HL-60 (cell line): Measurements from ENCODE around the gene MYL10.

Source experiments
- DNase-seq, 2 experiments: peaks; one replicate each; pipeline ENCODE4 v3.0.0-alpha.2; 2010 to 2020; ENCODE audit warnings: low read depth in 1 of 2, low spot score in 1 of 2
- H3K27ac ChIP-seq: fragments of 250-450 bp; sonication (Bioruptor Pico); replicated peaks from 2 replicates; pipeline ENCODE4 v1.5.1; 2020; ENCODE audit warnings: mild to moderate bottlenecking, moderate library complexity
- H3K27me3 ChIP-seq: fragments of 250-450 bp; sonication (Bioruptor Pico); 2 replicates; pipeline ENCODE4 v1.5.1; 2021; ENCODE audit warnings: mild to moderate bottlenecking, moderate library complexity; ENCODE audit not compliant: insufficient read depth, poor library complexity, severe bottlenecking
- H3K4me3 ChIP-seq: replicated peaks from 2 replicates; pipeline ENCODE4 v1.5.1; 2011; ENCODE audit warnings: mild to moderate bottlenecking, control low read depth, low read length; ENCODE audit not compliant: insufficient read depth
- CTCF ChIP-seq: IDR thresholded peaks from one replicate; pipeline ENCODE4 v1.5.1; 2011; ENCODE audit warnings: low read length, control low read depth, inconsistent platforms; ENCODE audit not compliant: insufficient read depth
- GABPA ChIP-seq: IDR thresholded peaks from 2 replicates; pipeline ENCODE4 v1.6.1; 2012; ENCODE audit warnings: low read depth
- POLR2AphosphoS5 ChIP-seq: IDR thresholded peaks from 2 replicates; pipeline ENCODE4 v1.6.1; 2012; ENCODE audit warnings: low read depth
- SPI1 ChIP-seq: IDR thresholded peaks from 2 replicates; pipeline ENCODE4 v1.6.1; 2012; ENCODE audit warnings: low read depth, mild to moderate bottlenecking, borderline replicate concordance
- TF ChIP-seq, protein P1 (sequence below): IDR thresholded peaks from 2 replicates; pipeline ENCODE4 v1.6.1; 2012; ENCODE audit warnings: low read depth; ENCODE audit not compliant: insufficient replicate concordance

The MYL10 gene

DNA sequence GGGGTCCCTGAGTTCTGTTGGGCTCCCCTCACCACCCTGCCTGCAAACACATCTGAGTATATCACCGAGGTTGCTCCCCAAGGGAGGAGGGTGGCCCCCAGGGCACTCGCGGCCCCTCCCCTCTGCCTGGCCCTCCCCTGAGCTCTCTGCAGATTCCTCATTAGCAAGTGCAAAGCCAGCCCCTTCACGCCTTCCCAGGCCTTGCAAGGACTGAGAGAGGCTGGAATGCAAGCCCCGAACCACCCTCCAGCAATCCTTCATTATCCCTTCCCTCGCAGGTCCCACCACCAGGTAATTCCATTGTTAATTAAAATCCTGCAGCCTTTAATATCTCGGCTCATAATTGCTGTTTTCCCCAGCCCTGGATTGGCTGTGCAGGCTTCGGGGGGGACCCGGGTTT lies 35.3 kb upstream of the MYL10 start:
- TF ChIP-seq CTCF: no peak
- Histone ChIP-seq H3K27ac (no peak overlapping the region), H3K4me3 (no peak overlapping the region), H3K27me3 (no peaks in the 10 kb centered on the region)
- DNase-seq: no peak

DNA sequence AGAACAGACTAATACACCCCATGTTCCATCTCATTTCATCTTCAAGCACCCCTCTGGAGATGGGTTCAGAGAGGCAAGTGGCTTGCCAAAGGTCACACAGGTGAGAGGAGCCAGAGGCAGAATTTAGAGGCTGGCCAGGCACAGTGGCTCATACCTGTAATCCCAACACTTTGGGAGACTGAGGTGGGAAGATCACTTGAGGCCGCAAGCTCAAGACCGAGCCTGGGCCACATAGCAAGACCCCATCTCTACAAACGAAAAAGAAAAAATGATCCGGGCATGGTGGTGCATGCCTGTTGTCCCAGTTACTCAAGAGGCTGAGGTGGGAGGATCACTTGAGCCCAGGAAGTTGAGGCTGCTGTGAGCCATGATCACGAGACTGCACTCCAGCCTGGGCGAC lies 34.7 kb upstream of the MYL10 start:
- no peak overlapping the region for H3K27ac ChIP-seq
- H3K4me3 ChIP-seq: no peak overlapping the region
- H3K27me3 ChIP-seq: no peaks in the 10 kb centered on the region
- TF ChIP-seq CTCF: no peak
- TF ChIP-seq, protein P1, sequence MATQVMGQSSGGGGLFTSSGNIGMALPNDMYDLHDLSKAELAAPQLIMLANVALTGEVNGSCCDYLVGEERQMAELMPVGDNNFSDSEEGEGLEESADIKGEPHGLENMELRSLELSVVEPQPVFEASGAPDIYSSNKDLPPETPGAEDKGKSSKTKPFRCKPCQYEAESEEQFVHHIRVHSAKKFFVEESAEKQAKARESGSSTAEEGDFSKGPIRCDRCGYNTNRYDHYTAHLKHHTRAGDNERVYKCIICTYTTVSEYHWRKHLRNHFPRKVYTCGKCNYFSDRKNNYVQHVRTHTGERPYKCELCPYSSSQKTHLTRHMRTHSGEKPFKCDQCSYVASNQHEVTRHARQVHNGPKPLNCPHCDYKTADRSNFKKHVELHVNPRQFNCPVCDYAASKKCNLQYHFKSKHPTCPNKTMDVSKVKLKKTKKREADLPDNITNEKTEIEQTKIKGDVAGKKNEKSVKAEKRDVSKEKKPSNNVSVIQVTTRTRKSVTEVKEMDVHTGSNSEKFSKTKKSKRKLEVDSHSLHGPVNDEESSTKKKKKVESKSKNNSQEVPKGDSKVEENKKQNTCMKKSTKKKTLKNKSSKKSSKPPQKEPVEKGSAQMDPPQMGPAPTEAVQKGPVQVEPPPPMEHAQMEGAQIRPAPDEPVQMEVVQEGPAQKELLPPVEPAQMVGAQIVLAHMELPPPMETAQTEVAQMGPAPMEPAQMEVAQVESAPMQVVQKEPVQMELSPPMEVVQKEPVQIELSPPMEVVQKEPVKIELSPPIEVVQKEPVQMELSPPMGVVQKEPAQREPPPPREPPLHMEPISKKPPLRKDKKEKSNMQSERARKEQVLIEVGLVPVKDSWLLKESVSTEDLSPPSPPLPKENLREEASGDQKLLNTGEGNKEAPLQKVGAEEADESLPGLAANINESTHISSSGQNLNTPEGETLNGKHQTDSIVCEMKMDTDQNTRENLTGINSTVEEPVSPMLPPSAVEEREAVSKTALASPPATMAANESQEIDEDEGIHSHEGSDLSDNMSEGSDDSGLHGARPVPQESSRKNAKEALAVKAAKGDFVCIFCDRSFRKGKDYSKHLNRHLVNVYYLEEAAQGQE: no peak
- no peak for TF ChIP-seq GABPA
- no peak for TF ChIP-seq SPI1
- no peak for TF ChIP-seq POLR2AphosphoS5
- no peak for DNase-seq

DNA sequence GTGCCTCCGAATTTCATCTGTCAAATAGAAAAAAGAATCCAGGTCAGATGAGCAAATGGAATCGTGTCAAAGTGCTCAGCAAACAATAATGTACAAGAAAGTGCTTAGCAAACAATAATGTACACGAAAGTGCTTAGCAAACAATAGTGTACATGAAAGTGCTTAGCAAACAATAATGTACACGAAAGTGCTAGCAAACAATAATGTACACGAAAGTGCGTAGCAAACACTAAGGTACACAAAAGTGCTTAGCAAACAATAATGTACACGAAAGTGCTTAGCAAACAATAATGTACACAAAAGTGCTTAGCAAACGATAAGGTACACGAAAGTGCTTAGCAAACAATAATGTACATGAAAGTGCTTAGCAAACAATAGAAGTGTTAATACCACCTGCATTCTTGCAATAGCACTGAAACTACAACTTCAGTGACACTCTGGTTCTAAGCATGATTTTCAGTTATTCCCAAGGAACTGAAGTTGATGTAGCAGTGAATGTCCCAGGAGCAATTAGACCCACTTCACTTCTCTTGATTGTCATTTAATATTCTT lies 33.4 kb upstream of the MYL10 start:
- DNase-seq: no peak
- no peaks in the 10 kb centered on the region for H3K27me3 ChIP-seq
- no peak overlapping the region for H3K27ac ChIP-seq
- TF ChIP-seq SPI1: no peak
- TF ChIP-seq POLR2AphosphoS5: no peak
- no peak for TF ChIP-seq GABPA
- TF ChIP-seq, protein P1: no peak
- TF ChIP-seq CTCF: no peak
- H3K4me3 ChIP-seq: no peak overlapping the region

DNA sequence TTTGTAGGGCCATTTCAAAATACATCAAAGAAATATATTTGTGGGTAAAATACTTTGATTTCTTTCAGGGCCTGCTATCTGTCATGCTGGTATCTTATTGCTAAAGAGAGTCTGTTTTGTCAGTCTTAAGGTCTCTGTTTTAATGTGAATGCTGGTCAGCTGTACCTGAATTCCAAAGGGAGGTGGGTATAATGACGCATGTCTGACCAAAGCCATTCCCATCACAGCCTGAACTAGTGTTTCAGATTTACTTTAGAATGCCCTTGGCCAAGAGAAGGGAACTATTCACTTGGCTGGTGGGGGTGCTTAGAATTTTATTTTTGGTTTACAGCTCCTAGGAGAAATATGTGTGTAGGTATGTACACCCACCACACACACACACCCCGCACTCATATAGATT lies 30.6 kb upstream of the MYL10 start:
- no peak for TF ChIP-seq SPI1
- TF ChIP-seq, protein P1: no peak
- no peak for TF ChIP-seq GABPA
- TF ChIP-seq CTCF: no peak
- TF ChIP-seq POLR2AphosphoS5: no peak
- no peak overlapping the region for H3K27ac ChIP-seq
- no peak overlapping the region for H3K4me3 ChIP-seq
- no peaks in the 10 kb centered on the region for H3K27me3 ChIP-seq
- DNase-seq: no peak
